ENCODE measurements around the gene HSPA1L.
"Not testable (repeated sequence)": the region's sequence is repeated elsewhere in the genome, so short reads cannot be mapped to it uniquely, and the experiment has no call there.

Gene HSPA1L

GRCh38 chr6:31836474-31837368, 21.6 kb upstream of the HSPA1L start:
- no peak for DNase-seq

- no peak for DNase-seq
These were observed 21.0 kb upstream of the HSPA1L start for GRCh38 chr6:31836047-31836473.

GRCh38 chr6:31834367-31835250, 19.5 kb upstream of the HSPA1L start:
- DNase-seq, result peak; percentile 92

GRCh38 chr6:31831350-31832215, 16.5 kb upstream of the HSPA1L start:
- DNase-seq, result no peak

GRCh38 chr6:31830886-31831335, 15.8 kb upstream of the HSPA1L start:
- no peak for DNase-seq

GRCh38 chr6:31829633-31830283, 14.7 kb upstream of the HSPA1L start:
- peak; percentile 80 for DNase-seq

- peak; percentile 100 for DNase-seq
These were observed 12.4 kb upstream of the HSPA1L start, which contains the start of gene HSPA1B for GRCh38 chr6:31827286-31828079. HSPA1B (plus strand) TSS chr6:31827738; CDS start chr6:31827951, 213 bp downstream.

GRCh38 chr6:31826793-31827285, 11.8 kb upstream of the HSPA1L start:
- peak; percentile 97 for DNase-seq

GRCh38 chr6:31825553-31825952, 10.5 kb upstream of the HSPA1L start:
- no peak for DNase-seq

- not testable (repeated sequence) for DNase-seq
These were observed 8.6 kb upstream of the HSPA1L start for GRCh38 chr6:31823592-31824196.

- no peak for DNase-seq
These were observed 7.1 kb upstream of the HSPA1L start for GRCh38 chr6:31822036-31822821.

- DNase-seq, result no peak
These were observed 6.4 kb upstream of the HSPA1L start for GRCh38 chr6:31821301-31822035.

GRCh38 chr6:31820399-31820798, 5.3 kb upstream of the HSPA1L start:
- DNase-seq, result not testable (repeated sequence)

- no peak for DNase-seq
These were observed 4.8 kb upstream of the HSPA1L start for GRCh38 chr6:31819871-31820299.

GRCh38 chr6:31817929-31818511, 2.9 kb upstream of the HSPA1L start:
- DNase-seq, result not testable (repeated sequence)

GRCh38 chr6:31817133-31817928, 2.2 kb upstream of the HSPA1L start:
- DNase-seq, result not testable (repeated sequence)

GRCh38 chr6:31814677-31815024, 432 bp downstream of the HSPA1L start:
- DNase-seq, result no peak

- DNase-seq, result no peak
These were observed 1.6 kb downstream of the HSPA1L start for GRCh38 chr6:31813465-31813849.

Data from NCI-H2171 treated with DMSO at 0.1 percent for 48 hours (cell line).